GM18505 (cell line): ENCODE measurements around the gene RIBC1.

Source experiments
- ATAC-seq: cut with Tn5 transposase; IDR thresholded peaks from one replicate; pipeline ENCODE4 v1.9.1; 2021; ENCODE audit not compliant: unreplicated experiment
- POLR2A ChIP-seq: IDR thresholded peaks from 4 replicates; pipeline ENCODE4 v1.6.1; 2011; ENCODE audit warnings: borderline replicate concordance; ENCODE audit not compliant: insufficient read depth, insufficient read length; ENCODE audit errors: extremely low read depth

The RIBC1 gene

DNA sequence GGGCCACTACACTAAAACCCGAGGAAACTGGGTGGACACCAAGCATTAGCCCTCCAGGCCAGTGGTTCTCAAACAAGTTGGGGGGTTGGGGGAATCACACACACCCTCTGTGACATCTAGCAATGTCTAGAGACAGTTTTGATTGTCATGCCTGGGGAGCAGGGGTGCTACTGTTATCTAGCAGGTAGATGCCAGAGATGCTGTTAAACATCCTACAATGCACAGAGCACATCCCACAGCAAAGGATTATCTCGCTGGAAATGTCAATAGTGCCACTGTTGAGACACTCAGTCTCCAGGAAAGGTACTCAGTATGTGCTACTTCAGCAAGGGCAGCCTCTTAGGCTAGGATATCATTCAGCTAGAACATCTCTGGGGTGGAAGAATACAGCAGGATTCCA is 1.5 kb upstream of the RIBC1 start:
- ATAC-seq = no peak
- TF ChIP-seq POLR2A = no peak

GRCh38 chrX:53421772-53422085 is 944 bp upstream of the RIBC1 start:
- ATAC-seq = peak; percentile 12
- no peak for TF ChIP-seq POLR2A

DNA sequence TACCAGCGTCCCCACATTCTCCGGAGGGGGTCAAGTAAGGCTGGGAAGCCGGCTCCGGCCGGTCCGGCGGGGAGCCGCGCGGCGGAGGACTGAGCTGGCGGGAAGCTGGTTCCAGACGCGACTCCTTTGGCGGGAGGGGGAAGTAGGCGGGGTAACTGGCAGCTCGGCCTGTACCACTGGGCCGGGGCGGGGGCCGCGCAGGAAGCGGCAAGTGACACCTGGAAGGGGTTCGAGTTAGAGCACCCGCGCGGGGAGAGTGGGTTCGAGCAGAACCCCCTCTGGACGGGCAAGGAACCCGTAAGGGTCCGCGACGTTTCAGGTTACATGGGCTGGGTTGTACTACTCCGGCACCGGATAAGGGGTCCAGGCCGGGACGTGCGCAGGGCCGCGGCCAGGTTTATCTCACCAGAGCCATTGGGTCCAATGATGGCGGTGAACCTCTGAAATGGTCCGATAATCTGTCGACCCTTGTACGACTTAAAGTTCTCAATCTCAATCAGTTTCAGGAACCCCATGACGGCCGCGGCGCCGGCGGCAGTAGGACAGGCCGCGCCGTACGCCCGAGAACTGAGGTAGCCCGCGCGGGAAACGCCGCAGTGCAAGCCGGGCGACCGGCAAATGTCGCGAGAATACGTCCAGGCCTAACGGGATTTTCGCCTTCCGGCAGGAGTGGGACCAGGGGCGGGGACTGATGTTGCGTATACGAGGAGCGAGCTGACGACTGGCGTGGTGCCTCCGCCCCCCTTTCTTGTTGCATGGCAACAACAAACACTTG is 400 bp upstream of the RIBC1 start, which contains the start of gene SMC1A:
TSS of gene SMC1A (minus strand) at position 569 of the 775 bp plus-strand sequence. CDS start at position 515, 54 bp downstream.
- ATAC-seq = peak; percentile 93
- TF ChIP-seq POLR2A = peak; percentile 83

DNA sequence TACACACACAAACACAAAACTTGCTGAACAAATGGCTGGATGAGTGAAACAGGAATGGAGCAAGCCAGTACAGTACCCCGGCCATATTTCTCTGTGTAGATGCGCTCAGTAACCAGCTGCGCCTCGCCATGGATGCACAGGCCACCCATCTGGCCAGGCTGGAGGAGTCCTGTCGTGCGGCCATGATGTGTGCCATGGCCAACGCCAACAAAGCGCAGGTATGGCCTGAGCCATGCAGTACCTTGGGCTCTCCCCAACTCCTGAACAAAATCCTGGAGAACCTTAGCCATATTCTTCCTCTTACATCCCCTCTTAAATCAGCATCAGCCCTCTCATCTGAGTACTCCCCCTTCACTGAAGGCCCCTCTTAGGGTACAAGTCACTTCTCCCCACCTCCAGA is 7.1 kb downstream of the RIBC1 start:
- no peak for TF ChIP-seq POLR2A
- no peak for ATAC-seq

- ATAC-seq = no peak
- TF ChIP-seq POLR2A = no peak
These were observed 7.6 kb downstream of the RIBC1 start for GRCh38 chrX:53430231-53430630.

DNA sequence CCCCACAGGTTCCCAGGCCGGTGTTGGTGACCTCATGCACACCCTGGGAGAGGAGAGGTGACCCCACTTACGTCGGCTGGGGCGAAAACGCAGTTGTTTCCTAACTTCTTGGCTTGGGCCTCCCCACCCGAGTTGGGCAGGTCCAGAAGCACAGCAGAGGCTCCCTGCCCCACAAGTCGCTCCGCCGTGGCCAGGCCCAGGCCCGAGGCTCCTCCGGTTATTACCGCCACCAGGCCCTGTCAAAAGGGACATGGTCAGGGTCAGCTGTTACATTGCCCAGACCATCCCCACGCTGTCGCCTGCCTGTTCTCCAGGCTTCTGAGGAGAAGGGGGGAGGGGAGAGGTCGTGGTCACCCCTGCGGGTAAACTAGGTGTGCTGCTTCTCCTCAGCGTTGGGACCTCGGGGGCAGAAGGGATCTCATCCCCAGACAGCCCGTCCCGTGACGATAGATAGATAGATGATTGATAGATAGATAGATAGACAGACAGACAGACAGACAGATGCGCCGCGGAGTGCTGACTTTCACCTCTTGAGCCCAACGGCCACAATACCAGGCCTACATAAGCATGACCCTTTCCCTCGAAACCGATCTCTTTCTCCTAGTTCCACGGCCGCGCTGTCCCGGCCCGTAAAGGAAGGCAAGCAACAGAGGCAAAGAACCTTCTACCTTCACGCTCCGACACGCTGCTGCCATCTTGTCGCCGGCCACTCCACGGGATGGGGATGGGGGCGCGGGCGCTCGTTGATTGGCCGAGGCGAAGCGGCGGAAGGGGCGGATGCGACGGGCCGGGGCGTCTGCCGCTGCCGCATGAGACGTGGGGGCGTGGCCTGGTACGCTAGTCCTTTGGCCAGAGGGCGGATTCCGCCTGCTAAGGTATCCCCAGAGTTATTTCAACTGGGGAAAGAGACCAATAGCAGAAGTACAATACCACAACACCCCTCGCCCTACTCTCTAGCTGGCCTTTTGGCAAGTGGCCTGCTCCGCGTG is 11.3 kb downstream of the RIBC1 start, which contains the start of gene HSD17B10:
TSS of gene HSD17B10 (minus strand) at position 720 of the 989 bp plus-strand sequence. CDS start at position 695, 25 bp downstream.
- peak; percentile 88 for ATAC-seq
- TF ChIP-seq POLR2A = peak; percentile 69

GRCh38 chrX:53435997-53436396 is 13.3 kb downstream of the RIBC1 start:
- peak; percentile 70 for ATAC-seq
- no peak for TF ChIP-seq POLR2A

DNA sequence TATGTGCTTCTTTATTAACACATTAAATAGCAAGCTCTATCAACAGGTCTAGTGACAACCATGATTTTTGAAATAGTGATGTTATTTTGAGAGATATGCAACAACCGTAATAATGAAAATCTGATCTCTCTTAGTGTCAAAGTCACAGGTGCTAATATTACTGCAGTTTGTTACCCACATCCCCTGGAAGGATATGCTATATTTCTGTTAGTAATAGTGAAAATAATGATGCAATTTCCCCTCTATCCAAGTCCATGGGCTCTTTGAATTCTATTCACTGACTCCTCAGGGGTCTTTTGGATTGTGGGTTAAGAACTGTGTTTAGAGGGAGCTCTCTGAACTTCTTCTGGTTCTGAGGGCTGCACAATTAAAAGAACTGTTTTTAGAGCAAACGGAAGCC is 14.5 kb downstream of the RIBC1 start:
- no peak for ATAC-seq

DNA sequence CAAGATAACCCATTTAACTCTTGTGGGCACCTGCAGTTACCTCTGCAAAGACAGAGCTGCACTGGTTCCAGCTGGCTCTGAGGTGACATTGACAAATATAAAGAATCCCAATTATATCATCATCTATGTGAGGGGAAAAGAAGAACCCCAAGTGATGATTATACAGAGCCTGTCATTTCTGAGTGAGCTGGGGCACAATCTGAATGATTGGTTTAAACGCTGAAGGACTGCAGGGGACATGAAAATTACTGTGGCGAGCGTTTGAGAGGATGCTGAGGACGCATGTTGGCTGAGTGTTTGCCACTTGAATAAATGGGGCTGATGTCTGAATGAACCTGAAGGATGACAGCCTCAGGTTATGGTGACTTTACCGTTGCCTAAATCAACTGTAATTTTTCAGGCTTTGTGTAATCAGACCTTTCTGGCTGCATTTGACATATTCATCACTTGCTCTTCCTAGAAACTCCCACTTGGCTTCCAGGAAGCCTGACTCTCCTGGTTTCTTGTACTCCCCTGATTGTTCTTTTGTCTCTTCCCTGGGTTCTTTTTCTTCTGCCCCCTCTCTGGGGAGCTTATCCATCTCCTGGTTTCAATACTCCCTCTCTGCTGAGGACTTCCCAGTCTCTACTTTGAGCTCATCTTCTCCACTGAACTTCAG is 15.6 kb downstream of the RIBC1 start:
- ATAC-seq = no peak
- TF ChIP-seq POLR2A = no peak

More for the DNA sequence above, 14.5 kb downstream of the RIBC1 start:
- TF ChIP-seq POLR2A = no peak

DNA sequence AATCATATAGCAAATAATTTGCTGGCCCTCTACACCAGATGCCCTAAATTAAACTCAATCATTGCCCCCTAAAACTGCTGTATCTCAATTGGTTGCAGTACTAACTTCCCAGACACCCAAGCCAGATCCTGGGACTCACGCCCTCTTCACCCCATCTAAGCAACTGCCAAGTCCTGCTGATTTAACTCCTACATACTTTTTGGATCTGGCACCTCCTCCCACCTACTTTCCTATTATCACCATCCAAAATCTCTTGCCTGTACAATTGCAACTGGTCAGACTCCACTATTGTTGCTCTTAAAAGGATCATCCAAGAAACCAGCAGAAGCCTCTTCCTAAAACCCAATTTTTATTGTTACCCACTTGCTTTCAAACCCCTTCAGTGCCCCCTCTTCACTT is 16.2 kb downstream of the RIBC1 start:
- ATAC-seq = no peak
- TF ChIP-seq POLR2A = no peak

DNA sequence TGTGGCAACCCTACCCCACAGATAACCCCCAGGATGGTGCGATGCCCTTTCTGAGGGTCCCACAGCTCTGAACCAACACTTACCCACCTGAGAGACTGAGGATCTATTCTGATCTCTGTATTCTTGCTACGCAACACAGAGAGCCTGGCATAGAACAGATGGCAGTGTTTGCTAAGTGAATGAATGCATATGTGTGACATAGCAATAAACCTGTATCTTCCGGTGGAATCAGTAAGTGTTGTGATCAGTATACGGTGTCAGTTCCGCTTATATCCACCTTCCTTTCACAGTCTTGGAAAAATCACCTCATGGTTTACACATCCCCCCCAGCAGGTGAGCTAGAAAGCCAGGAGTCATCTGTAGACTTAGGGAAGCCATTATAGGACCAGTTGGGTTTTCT is 17.4 kb downstream of the RIBC1 start:
- ATAC-seq = no peak
- no peak for TF ChIP-seq POLR2A

GRCh38 chrX:53440621-53441517 is 18.2 kb downstream of the RIBC1 start:
- TF ChIP-seq POLR2A = no peak

More at GRCh38 chrX:53440621-53441517, 18.2 kb downstream of the RIBC1 start:
- no peak for ATAC-seq
